Neural cell (in vitro differentiated cells): Measurements from ENCODE around the gene PRAMEF4.
"Not testable (repeated sequence)": the region's sequence is repeated elsewhere in the genome, so short reads cannot be mapped to it uniquely, and the experiment has no call there.

ENCODE experiments used
- EZH2 ChIP-seq: fragments of 200-600, 300-800 bp; shearing (Covaris generic), sonication (generic); IDR thresholded peaks from 2 replicates; pipeline ENCODE4 v1.6.1; 2014; ENCODE audit warnings: antibody characterized with exemption, low read length, borderline replicate concordance, mild to moderate bottlenecking; ENCODE audit not compliant: insufficient read depth, poor library complexity, severe bottlenecking
- RAD21 ChIP-seq: fragments of 450-650 bp; conservative IDR thresholded peaks from 2 replicates; pipeline ENCODE4 v1.6.1; 2014; ENCODE audit warnings: antibody characterized with exemption, mild to moderate bottlenecking, moderate library complexity
- TAF1 ChIP-seq: IDR thresholded peaks from 2 replicates; pipeline ENCODE4 v1.6.1; 2012; ENCODE audit warnings: low read depth
- TF ChIP-seq, protein P1 (sequence below): fragments of 450-650 bp; IDR thresholded peaks from 2 replicates; pipeline ENCODE4 v1.5.1; 2014; ENCODE audit warnings: antibody characterized with exemption, mild to moderate bottlenecking, moderate library complexity; ENCODE audit not compliant: poor library complexity, severe bottlenecking

DNA sequence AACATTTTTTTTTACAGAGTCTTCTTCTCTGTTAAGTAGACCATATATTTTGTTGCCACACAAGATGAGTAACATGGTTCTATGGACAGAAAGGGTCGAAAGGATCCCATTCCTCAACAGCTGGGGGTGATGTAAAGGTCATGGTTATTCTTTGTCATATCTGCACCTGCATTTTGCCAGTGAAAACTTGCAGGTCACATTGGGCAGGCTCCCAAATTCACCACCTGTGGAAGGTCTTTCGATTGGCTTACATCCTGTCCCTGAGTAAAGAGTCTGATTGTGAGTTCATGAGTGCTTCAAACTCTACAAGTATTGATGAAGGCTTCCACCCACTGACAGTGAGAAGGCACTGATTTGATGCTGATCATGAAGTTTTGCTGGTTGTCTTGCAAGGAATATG lies 52.8 kb downstream of the PRAMEF4 start:
- TF ChIP-seq, protein P1, sequence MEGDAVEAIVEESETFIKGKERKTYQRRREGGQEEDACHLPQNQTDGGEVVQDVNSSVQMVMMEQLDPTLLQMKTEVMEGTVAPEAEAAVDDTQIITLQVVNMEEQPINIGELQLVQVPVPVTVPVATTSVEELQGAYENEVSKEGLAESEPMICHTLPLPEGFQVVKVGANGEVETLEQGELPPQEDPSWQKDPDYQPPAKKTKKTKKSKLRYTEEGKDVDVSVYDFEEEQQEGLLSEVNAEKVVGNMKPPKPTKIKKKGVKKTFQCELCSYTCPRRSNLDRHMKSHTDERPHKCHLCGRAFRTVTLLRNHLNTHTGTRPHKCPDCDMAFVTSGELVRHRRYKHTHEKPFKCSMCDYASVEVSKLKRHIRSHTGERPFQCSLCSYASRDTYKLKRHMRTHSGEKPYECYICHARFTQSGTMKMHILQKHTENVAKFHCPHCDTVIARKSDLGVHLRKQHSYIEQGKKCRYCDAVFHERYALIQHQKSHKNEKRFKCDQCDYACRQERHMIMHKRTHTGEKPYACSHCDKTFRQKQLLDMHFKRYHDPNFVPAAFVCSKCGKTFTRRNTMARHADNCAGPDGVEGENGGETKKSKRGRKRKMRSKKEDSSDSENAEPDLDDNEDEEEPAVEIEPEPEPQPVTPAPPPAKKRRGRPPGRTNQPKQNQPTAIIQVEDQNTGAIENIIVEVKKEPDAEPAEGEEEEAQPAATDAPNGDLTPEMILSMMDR: not testable (repeated sequence)
- TF ChIP-seq TAF1, RAD21, EZH2: not testable (repeated sequence)
